ENCODE measurements around the gene XRCC2. TPM values are rescaled to one million over a fixed set of nuclear protein-coding genes. Genes with fewer than 3 reads are reported as not detected.

The XRCC2 gene
- total RNA-seq, 1 donor from 2014 or later, result 0.60 TPM

- no peak for DNase-seq
- Histone ChIP-seq H3K27me3 (ENCODE audit: low read depth) (no peaks in the 10 kb centered on the region), H3K36me3 (no peaks in the 10 kb centered on the region), H3K4me1 (no peaks in the 10 kb centered on the region), H3K27ac (replicated peaks) (no peak overlapping the region), H3K9me3 (replicated peaks) (no peaks in the 10 kb centered on the region), H3K4me3 (no peak overlapping the region)
- TF ChIP-seq CTCF (IDR thresholded peaks at IDR 0.05; ENCODE audit: borderline replicate concordance), result no peak
- intact Hi-C loops (cut with micrococcal nuclease), result no loop called here
Observed at GRCh38 chr7:152608656-152609055, 67.3 kb downstream of the XRCC2 start.

GRCh38 chr7:152608208-152608607, 67.7 kb downstream of the XRCC2 start:
- no peak for DNase-seq
- Histone ChIP-seq H3K4me3 (no peak overlapping the region), H3K36me3 (no peaks in the 10 kb centered on the region), H3K4me1 (no peaks in the 10 kb centered on the region), H3K27ac (replicated peaks) (no peak overlapping the region), H3K27me3 (ENCODE audit: low read depth) (no peaks in the 10 kb centered on the region), H3K9me3 (replicated peaks) (no peaks in the 10 kb centered on the region)
- intact Hi-C loops (cut with micrococcal nuclease), result no loop called here
- TF ChIP-seq CTCF (IDR thresholded peaks at IDR 0.05; ENCODE audit: borderline replicate concordance), result no peak

- Histone ChIP-seq H3K4me1 (no peaks in the 10 kb centered on the region), H3K27ac (replicated peaks) (no peak overlapping the region), H3K9me3 (replicated peaks) (no peaks in the 10 kb centered on the region), H3K36me3 (no peaks in the 10 kb centered on the region), H3K27me3 (ENCODE audit: low read depth) (peaks cover 8% of the 10 kb centered on the region), H3K4me3 (no peak overlapping the region)
- intact Hi-C loops (cut with micrococcal nuclease), result no loop called here
- DNase-seq, result no peak
- TF ChIP-seq CTCF (IDR thresholded peaks at IDR 0.05; ENCODE audit: borderline replicate concordance), result no peak
Observed at GRCh38 chr7:152607007-152607406, 68.9 kb downstream of the XRCC2 start.

GRCh38 chr7:152602962-152603361, 73.0 kb downstream of the XRCC2 start:
- Histone ChIP-seq H3K27ac (replicated peaks) (no peak overlapping the region), H3K4me1 (no peaks in the 10 kb centered on the region), H3K27me3 (ENCODE audit: low read depth) (peaks cover 15% of the 10 kb centered on the region), H3K9me3 (replicated peaks) (no peaks in the 10 kb centered on the region), H3K36me3 (no peaks in the 10 kb centered on the region), H3K4me3 (no peak overlapping the region)
- TF ChIP-seq CTCF (IDR thresholded peaks at IDR 0.05; ENCODE audit: borderline replicate concordance), result no peak
- intact Hi-C loops (cut with micrococcal nuclease), result no loop called here
- no peak for DNase-seq

GRCh38 chr7:152601305-152601798, 74.6 kb downstream of the XRCC2 start:
- H3K4me3 ChIP-seq, result no peak overlapping the region
- no peaks in the 10 kb centered on the region for H3K4me1 ChIP-seq
- H3K9me3 ChIP-seq (replicated peaks), result no peaks in the 10 kb centered on the region
- no peak overlapping the region for H3K27ac ChIP-seq (replicated peaks)
- no peaks in the 10 kb centered on the region for H3K36me3 ChIP-seq
- H3K27me3 ChIP-seq (ENCODE audit: low read depth), result peaks cover 15% of the 10 kb centered on the region
- no peak for TF ChIP-seq CTCF (IDR thresholded peaks at IDR 0.05; ENCODE audit: borderline replicate concordance)
- intact Hi-C loops (cut with micrococcal nuclease), result no loop called here
- no peak for DNase-seq

- H3K9me3 ChIP-seq (replicated peaks), result no peaks in the 10 kb centered on the region
- no peaks in the 10 kb centered on the region for H3K36me3 ChIP-seq
- no peak for DNase-seq
- H3K4me1 ChIP-seq, result no peaks in the 10 kb centered on the region
- intact Hi-C loops (cut with micrococcal nuclease), result no loop called here
- H3K4me3 ChIP-seq, result no peak overlapping the region
- TF ChIP-seq CTCF (IDR thresholded peaks at IDR 0.05; ENCODE audit: borderline replicate concordance), result no peak
- peaks cover 15% of the 10 kb centered on the region for H3K27me3 ChIP-seq (ENCODE audit: low read depth)
- no peak overlapping the region for H3K27ac ChIP-seq (replicated peaks)
Observed at GRCh38 chr7:152600266-152600665, 75.7 kb downstream of the XRCC2 start.
